ENCODE data around the gene TEX52. TPM values are rescaled to one million over a fixed set of nuclear protein-coding genes. Genes with fewer than 3 reads are reported as not detected.
A peak's percentile ranks its signal among the peaks of the same experiment; 100 is the strongest.

The TEX52 gene
- total RNA-seq, 1 donor from 2014 or later: not detected

DNA sequence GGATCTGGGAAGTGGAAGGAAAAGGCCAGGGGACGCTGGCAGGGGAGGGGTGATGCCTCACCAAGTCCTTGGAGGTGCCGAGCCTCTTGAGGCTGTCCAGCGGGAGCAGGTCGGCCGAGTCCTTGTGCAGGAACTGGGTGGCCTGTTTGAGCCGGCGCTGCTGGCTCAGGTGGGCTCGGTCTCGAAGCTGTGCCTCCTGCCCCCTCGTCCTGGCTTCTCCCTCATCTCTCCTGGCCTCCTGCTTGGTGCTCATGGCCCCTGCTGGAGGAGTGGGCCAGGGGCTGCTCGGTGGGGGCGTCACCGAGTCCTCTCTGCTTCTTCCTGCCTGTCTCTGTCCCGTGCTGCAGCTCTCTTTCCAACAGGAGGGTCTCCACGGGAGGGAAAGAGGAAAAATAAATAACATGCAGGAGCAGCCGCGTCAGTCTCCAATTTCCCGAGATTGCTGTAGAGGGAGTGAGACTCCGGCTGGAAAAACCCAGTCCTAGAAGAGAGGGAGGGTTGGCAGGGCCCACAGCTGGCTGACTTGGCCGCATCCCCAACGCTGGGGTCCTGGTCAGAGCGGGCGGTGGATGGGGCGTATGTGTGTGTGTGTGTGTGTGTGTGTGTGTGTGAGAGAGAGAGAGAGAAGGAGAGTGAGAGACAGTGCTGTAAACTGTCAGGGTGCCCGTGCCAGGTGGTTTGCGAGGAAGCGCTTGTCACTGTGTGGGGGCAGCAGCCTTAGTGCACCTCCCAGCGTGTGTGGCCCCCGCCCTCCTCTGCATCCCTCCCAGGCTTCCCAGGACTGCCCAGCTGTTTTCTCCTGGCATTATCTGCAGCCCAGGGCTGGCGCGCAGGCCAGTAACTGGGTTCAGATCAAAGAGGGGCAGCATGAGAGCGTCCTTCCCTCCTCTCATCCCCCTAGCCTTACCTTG is 22.0 kb downstream of the TEX52 start, which contains the start of gene NRIP2:
Gene NRIP2, minus strand, starts transcription at position 455 of the 911 bp plus-strand sequence. Its CDS starts 52 bp downstream, at position 403.
- peak; percentile 62 for DNase-seq (ENCODE audit: low spot score)
- intact Hi-C loops (cut with DNase I): no loop called here

DNA sequence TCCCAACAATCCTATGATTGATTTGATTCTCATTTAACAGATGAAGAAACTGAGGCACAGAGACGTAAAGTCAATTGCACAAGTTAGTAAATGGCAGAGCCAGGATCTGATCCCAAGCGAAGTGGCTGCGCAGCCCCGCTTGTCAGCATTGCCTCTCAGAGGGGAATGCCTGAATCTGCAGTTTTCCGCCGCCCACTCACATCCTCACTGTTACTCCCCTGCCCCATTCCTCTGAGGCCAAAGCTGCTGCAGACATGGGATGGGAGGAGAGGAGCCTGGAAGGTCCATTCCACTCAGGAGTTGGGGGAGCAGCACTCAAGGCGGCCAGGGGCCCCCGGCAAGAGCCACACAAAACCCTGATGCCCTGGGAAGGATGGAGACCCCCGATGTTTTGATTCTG is 23.0 kb downstream of the TEX52 start:
- intact Hi-C loops (cut with DNase I): no loop called here
- DNase-seq (ENCODE audit: low spot score): no peak

DNA sequence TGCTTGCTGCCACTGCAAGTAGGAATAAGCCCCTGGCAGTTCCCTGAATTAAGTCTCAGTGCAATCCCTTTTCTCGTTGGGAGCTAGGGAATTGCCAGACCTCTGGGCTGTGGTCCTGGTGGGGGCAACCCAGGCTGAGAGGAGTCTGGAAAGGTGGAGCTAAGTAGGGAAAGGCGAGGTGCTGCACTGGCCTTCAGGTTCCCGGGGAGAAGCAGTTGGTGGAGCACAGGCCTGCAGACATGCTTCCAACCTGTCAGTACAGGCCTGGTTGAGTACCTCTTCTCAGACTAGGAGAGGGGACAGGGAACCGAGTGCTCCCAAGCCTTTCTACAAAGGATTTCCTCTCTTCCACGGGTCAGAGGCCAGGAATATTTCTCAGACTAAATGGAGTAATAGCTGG is 23.5 kb downstream of the TEX52 start:
- no peak for DNase-seq (ENCODE audit: low spot score)
- intact Hi-C loops (cut with DNase I): no loop called here

DNA sequence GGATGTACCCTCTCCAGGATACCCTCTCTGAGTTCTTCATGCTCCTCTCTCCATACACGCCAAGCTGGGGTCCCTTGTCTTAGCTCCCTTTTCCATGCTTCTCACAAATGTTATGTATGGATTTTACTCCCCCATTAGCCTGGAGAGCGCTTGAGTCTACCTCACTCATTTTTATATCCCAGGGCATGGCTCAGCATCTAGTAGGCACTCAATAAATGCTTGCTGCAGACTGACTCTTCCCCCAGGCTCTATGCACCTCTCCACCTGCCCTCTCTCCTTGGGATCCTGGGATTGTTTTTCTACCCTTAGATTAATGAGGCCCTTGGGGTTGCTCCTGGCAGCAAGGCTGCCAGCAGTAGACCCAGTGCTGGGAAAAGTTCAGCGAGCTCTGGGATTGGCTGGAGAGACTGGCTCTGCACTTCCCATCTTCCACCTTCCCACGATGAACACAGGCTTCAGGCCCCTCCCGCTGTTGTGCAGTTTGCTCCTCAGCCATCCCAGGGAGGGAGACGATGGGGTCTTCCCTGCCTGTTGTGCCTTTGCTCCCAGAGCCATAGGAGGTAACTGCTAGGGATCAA is 24.2 kb downstream of the TEX52 start:
- no peak for DNase-seq (ENCODE audit: low spot score)
- intact Hi-C loops (cut with DNase I): no loop called here

DNA sequence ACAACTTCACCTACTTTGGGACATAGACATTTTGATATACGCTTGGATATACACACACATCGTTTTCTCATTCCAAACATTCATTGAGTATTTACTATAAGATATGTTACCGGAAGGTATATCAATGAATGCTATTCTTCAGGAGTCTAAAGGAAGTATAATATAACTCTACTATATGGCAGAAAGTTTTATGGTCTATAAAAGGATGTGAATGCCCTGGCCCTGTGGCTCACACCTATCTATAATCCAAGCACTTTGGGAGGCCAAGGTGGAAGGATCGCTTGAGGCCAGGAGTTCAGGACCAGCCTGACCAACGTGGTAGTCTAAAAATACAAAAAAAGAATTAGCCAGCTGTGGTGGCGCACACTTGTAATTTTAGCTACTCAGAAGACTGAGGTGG is 27.6 kb downstream of the TEX52 start:
- intact Hi-C loops (cut with DNase I): no loop called here
- DNase-seq (ENCODE audit: low spot score): no peak

DNA sequence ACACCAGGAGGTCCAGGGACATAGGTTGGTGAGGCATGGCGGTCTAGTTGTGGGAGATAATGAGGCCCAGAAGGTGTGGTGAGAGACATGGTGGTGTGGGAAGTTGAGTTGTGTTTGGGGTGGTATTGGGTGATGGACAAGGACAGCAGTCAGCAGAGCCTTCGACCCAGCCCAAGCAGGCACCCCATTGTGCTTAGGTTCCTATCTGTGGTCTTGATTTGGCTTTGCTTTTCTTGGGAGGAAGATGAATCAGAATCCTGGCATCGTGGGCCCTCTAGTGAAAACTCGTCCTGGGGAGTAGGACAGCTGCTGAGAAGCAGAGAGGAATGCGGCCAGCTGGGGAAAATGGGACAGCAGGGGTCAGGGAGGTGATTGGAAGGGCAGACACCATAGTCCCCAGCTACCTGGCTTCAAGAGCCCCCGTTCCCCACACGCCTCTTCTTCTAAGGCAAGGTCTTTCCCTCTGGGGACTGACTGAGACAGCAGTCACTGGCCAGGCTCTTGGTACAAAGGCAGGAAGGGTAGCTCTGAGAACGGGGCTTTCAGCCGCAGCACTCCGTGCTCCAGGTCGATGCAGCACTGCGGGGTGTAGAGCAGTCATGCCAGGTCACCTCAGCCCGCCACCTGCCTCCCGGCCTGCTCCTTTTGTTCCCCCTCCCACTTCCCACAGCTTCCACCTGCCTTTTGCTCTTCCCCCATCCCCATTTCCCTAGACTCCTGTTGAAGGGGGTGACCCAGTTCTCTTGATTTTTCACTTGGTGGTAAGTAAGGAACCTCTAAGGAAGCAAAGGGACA is 29.9 kb downstream of the TEX52 start:
- intact Hi-C loops (cut with DNase I): no loop called here
- no peak for DNase-seq (ENCODE audit: low spot score)

DNA sequence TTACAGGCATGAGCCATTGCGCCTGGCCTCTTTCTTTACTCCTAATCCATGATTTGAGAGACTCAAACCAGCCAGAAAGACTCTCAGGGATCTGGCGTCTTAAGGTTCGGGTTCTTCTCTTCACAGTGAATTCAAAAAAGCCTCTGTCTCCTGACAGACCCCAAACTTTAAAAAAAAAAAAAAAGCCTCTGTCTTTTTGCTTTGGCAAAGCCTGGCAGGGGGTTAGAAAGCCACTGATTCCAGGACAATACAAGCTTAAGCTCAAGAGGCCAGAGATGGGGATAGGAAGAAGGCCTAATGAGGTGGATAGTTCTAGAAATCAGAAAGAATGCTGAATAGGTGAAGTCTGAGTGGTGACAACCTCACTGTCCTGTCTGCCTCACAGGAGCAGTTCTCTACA is 30.8 kb downstream of the TEX52 start:
- intact Hi-C loops (cut with DNase I): no loop called here
- no peak for DNase-seq (ENCODE audit: low spot score)

DNA sequence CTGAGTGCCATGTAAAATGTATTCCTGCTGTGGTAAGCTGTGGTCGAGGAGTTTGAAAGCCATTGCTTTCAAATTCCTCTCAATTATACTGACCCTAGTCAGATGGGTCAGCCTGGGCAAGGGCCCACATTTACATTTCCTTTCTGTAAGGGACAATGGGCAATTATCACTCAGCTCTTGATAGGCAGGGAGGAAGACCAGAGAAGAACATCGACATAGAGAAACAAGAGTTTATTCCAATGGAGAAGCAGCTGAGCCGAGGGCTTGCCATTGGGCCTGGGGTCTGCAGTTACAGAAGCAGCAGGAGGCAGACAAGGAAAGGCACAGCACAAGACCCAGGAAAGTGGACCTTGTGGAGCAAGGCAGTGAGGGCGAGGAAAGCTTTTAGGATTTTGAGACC is 31.7 kb downstream of the TEX52 start:
- no peak for DNase-seq (ENCODE audit: low spot score)
- intact Hi-C loops (cut with DNase I): no loop called here

DNA sequence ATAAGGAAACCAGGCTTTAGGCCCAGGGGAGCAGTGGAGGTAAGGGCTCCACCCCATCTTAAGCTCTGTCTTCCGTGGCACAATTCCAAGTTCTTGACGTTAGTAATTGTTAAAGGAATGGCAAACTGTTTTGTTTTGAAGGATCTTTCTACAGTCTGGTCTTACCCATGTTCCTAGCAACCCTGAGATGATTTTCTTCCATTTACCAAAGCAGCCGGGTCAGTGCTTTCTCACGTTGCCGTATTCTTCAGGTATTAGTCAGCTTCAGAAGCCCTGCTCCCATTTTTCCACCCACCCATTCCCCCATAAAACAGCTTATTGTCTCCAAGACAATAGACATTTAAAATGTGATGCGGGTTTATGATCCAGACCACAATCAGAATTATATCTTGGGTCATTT is 32.3 kb downstream of the TEX52 start:
- intact Hi-C loops (cut with DNase I): no loop called here
- DNase-seq (ENCODE audit: low spot score): no peak

DNA sequence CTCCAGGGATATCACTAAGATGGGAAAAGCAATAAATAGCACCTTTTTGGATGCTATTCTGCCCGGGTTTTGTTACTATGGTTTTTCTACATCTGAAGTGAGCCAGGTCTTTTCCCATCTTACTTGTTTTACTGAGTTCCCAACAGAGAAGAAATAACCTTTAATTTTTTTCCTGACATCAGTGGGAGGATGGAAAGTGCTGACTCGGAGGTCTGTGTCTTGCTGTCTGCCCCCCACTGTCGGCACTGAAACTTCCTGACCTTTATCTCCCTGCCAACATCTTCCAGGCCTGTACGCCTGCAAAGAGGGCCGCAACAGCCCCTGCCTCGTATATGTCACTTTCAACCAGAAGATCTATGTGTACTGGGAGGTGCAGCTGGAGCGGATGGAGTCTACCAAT is 33.4 kb downstream of the TEX52 start:
- intact Hi-C loops (cut with DNase I): no loop called here
- no peak for DNase-seq (ENCODE audit: low spot score)

DNA sequence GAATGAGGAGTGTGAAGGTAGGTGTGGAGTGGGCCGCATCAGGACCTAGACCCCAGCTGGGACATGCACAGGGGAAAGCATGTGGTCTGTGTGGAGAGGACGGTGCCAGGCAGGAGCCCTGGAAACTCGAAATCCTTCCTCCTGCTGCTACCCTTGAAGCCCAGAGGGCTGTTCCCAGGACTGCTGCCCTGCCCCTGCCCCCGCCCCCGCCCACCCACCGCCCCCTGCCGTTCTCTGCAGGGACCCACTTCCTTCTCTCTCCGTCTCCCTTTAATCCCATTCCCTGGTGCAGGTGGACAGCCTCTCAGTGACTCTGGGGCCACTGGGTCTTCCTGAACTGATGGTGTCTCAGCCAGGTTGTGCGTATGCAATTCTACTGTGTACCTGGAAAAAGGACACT is 36.4 kb downstream of the TEX52 start:
- intact Hi-C loops (cut with DNase I): no loop called here
- DNase-seq (ENCODE audit: low spot score): no peak

DNA sequence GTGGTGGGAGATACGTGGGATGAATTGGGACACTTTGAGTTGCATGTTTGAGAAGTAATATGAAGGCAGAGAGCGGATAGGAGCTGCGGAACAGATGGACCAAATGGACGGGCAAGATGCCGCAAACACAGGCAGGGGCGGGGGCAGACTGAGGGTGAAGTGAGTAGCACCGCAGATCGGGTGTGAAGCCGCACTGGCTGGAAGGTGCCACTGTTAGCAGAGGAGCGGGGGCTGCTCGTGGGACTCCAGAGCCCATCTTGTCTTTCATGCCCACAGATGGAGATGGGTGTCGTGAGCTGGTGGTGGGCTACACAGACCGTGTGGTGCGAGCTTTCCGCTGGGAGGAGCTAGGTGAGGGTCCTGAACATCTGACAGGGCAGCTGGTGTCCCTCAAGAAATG is 37.0 kb downstream of the TEX52 start:
- no peak for DNase-seq (ENCODE audit: low spot score)
- intact Hi-C loops (cut with DNase I): no loop called here

DNA sequence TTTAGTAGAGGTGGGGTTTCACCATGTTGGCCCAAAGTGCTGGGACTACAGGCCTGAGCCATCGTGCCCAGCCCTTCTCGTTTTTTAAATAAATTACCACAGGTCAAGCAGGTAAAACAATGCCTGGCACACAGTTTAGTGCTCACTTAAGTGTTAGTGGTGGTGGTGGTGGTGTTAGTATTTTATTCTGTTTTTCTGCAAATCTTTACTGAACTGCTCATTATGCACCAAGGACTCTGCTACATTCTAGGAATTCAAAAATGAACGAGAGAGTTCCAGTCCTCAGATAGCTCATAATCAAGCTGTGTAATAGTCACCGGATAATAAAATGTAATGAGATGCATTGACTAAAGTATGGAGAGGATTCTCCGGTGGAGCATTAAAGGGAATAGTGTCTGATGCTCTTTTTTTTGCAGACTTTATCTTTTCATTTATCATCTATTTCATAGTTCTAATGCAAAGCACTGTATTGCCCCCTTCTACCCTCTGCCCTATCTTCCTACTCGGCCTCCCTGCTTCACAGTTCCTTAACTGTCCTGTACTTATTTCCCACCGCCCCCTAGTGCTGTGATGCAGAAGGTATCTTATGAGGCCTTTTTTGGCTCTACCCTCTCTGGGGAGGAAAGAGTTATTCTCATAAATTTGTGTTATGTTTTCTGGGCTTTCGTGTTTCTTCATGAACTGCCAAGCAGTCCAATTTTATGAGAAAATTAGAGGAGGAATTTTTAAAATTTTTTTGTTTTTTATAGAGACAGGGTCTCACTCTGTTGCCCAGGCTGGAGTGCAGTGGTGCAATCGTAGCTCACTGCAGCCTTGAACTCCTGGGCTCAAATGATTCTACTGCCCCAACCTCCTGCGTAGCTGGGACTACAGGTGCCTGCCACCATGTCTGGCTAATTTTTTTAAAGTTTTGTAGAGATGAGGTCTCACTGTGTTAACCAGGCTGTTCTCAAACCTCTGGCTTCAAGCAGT is 43.3 kb downstream of the TEX52 start:
- intact Hi-C loops (cut with DNase I): no loop called here

DNA sequence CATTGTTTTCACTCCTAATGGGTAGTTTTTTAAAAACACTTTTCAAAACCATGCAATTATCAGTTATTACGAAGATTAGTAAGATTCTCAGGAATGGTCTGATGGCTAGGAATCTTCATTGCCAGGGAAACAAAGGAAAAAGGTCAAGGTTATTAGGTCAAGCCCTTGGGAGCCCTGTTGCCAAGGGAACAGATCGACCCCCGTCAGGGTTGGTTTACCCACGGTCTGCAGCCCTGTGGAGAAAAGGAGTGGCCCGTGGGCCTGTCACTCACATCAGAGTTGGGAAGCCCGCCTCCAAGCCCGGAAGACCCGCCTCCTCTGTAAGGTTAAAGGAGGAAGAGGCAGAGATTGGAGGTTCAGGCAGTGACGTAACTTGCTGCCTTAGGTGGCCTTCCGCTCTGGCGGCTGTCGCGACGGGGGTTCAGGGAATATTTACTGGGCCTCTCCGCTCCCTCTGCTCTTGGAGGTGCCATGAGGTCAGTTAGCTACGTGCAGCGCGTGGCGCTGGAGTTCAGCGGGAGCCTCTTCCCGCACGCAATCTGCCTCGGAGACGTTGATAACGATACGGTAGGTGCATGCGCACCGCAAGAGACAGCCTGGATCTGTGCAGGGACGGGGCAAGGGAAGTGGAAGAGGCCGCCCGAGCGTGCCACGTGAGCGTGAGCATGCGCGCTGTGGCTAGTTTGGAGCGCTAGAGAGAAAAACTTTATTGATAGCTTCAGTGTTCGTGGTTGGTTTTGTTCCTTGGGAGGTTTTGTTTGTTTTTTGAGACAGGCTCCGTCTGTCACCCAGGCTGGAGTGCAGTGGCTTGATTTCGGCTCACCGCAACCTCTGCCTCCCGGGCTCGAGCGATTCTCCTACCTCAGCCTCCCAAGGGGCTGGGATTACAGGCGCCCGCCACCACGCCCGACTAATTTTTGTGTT is 44.3 kb downstream of the TEX52 start, which contains the start of gene ITFG2:
Gene ITFG2, plus strand, starts transcription at position 379 of the 924 bp plus-strand sequence. Its CDS starts 93 bp downstream, at position 472.
- DNase-seq (ENCODE audit: low spot score): peak; percentile 99
- intact Hi-C loops (cut with DNase I): loop anchor here (1.0 kb wide), 1 partner anchor 16 kb away; no protein-coding TSS in a partner anchor

More for the DNA sequence above, 43.3 kb downstream of the TEX52 start:
- no peak for DNase-seq (ENCODE audit: low spot score)

DNA sequence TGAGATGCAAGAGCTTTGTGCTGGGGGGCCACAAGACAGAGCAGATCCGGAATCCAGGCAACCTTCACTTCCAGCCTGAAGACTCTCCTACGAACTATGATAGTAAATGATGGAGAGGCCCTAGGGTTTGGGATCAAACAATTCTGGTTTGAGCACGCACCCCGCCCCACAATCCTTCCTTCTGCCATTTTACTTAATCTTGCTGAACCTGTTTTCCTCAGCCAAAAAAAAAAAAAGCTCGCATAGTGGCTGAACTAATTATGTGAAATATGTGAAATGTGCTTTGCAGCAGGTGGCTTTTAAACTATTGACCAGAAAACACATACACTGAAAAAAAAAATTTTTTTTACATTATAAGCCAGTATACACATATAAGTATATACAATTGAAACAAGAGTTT is 45.0 kb downstream of the TEX52 start:
- no peak for DNase-seq (ENCODE audit: low spot score)
- intact Hi-C loops (cut with DNase I): loop anchor here (1.0 kb wide), 1 partner anchor 16 kb away; no protein-coding TSS in a partner anchor

DNA sequence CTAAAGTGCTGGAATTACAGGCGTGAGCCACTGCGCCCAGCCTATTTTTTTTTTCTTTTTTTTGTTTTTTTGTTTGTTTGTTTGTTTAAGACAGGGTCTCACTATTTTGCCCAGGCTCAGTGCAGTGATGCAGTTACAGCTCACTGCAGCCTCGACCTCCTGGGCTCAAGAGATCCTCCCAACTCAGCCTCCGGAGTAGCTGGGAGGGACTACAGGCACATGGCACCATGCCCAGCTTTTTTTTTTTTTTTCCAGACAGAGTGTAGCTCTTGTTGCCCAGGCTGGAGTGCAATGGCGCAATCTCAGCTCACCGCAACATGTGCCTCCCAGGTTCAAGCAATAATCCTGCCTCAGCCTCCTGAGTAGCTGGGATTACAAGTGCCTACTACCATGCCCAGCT is 50.1 kb downstream of the TEX52 start:
- intact Hi-C loops (cut with DNase I): no loop called here
- DNase-seq (ENCODE audit: low spot score): no peak

DNA sequence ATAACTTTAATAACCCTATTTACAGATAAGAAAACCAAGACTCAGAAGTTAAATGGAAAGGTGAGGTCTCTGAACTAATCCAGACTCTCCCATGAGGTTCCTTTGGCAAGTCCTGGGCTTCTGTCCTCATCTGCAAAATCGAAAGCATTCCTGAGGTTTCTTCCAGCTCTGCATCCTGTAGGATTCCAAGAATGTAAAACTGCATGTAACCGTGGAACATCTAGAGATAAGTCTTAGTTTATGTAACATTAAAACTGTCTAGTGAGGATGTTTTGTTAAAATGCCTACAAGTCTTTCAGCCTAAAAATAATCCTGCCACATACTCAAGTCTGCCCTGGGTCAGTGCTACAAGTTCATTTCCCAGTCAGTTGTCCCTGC is 51.7 kb downstream of the TEX52 start:
- intact Hi-C loops (cut with DNase I): no loop called here
- no peak for DNase-seq (ENCODE audit: low spot score)
